HG03066 (cell line): ENCODE measurements around the gene KCTD11.
"Not testable (repeated sequence)": the region's sequence is repeated elsewhere in the genome, so short reads cannot be mapped to it uniquely, and the experiment has no call there.

Source experiments
- ATAC-seq: cut with Tn5 transposase; IDR thresholded peaks from one replicate; pipeline ENCODE4 v1.9.1; 2021; ENCODE audit warnings: low read depth; ENCODE audit not compliant: unreplicated experiment

The KCTD11 gene

DNA sequence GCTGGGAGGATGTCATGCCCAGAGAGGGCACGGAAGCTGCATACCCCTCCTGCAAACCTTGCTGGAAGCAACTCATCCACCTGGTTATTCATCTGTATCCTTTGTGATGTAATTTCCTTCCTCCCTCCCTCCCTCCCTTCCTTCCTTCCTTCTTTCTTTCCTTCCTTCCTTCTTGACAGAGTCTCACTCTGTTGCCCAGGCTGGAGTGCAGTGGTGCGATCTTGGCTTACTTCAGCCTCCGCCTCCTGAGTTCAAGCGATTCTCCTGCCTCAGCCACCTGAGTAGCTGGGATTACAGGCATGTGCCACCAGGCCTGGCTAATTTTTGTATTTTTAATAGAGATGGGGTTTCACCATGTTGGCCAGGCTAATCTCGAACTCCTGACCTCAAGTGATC, 16.6 kb downstream of the KCTD11 start:
- ATAC-seq = not testable (repeated sequence)

DNA sequence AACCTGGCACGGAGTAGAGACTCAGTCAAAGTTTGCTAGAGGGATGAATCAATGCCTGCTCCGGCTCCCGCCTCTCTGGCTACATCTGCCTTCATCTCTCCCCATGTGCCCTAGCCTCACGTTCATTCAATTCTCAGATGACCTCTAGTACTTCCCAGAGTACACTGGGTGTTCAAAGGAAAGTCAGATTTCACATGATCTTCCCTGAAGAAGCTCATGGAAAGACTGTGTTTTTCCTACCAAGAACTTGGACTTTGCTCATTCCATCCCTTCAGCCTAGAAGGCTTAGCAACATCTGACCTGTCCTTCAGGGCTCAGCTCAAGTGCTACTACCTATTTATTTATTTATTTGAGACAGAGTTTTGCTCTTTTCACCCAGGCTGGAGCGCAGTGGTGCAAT, 17.9 kb downstream of the KCTD11 start:
- ATAC-seq = no peak

DNA sequence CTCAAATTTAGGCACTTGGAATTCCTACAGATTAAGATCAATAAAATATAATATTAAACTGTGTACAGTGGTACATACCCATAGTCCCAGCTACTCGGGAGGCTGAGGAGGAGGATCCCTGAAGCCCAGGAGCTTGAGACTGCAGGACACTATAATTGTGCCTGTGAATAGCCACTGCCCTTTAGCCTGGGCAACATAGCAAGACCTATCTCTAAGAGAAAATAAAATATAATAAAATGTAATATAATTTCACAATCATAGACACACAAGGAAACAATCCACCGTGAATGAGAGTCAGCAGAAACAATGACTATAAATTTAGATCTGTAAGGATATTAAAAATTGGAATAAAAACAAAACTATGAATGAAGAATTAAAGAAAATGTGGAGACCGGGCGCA, 18.9 kb downstream of the KCTD11 start:
- no peak for ATAC-seq

DNA sequence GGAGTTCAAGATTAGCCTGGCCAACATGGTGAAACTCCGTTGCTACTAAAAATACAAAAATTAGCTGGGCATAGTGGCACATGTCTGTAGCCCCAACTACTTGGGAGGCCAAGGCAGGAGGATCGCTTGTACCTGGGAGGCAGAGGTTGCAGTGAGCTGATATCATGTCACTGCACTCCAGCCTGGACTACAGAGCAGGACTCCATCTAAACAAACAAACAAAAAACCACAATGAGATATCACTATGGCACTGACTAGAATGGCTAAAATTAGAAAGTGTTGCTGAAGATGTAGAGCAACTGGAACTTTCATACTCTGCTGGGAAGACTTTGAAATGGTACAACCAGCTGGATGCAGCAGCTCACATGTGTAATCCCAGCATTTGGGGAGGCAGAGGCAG, 22.4 kb downstream of the KCTD11 start:
- ATAC-seq = no peak

DNA sequence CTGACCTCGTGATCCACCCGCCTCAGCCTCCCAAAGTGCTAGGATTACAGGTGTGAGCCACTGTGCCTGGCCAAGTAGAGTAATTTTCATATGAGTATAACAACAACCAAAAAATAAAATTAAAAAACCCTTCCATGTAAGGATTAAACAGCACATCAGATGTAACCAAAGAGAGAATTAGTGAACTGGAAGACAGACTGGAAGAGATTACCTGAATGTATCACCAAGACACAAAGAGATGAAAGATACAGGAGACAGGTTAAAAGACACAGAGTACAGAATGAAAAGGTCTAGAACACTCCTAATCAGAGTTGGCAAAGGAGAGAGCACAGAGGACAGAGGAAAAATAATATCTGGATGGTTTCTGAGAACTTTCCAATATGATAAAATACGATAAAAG, 27.2 kb downstream of the KCTD11 start:
- no peak for ATAC-seq

DNA sequence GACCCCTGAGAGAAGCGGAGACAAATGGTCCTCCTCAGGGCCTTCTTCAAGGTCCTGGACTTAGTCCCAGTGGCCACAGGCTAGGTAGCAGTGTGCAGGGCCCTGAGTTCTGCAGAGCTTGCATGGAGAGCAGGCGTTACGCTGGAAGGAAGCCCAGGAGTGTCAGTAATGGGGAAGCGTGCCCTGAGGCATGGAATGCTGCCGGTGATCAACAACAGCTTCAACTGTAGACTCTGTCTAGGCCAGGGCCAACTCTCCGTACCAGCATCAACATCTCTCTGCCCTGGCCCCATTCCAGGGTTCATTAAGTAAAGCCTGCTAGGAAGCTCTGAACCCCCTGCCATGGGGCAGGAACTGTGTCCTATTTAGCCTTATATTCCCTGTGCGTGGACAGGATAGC, 28.4 kb downstream of the KCTD11 start:
- no peak for ATAC-seq

DNA sequence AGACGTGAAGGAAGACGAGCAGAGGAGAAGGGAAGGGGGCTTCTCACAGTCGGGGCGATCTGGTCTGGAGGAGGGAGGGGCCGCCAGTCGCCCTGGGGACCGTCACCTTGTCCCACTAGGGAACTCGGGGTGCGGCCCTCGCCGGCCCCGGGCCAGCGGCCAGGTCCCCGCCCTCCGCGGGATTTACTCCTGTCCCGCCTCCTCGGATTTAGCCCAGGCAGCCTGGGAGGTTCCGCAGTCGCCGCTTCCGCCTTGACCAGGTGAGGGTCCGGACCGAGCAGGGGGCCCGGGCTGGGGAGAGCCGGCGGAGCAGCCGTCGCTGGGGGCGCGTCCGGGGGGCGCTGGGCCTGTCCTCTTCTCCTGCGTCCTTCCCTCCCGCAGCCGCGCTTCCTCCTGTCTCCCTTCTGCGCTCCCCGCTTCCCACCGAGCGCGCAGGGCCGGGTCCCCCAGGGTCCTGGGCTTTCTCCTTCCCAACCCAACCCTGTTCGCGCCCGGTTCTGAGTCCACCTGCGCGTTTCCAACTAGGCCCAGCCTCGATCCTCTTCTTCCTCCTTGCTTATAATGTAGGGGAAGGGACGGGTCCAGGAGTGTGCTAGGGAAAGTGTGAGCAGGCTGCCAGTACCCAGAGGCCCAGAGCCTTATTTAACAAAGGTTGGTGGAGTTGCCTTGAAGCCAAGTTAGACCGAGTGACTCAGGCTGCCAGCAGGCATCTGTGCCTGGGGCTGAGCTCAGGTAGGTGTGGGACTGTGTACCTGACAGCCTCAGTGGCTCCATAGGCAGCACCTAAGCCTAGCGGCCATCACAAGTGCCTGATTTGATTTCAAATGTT, 29.1 kb downstream of the KCTD11 start, which contains the start of gene TNK1:
Gene TNK1, plus strand, starts transcription at position 235 of the 829 bp plus-strand sequence. CDS start 1,838 bp downstream, outside the sequence.
- no peak for ATAC-seq

DNA sequence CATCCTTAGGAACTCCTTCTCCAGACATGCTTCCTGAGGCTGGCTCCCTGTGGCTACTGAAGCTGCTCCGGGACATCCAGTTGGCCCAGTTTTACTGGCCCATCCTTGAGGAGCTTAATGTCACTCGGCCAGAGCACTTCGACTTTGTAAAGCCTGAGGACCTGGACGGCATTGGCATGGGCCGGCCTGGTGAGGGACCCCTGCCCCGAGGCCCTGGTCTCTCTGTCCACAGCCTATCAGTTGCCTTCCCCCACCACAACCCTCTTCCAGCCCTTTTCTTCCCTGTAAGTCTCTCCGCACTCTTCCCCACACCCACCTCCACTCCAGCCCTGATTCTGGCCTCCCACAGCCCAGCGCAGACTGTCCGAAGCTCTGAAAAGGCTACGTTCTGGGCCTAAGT, 30.9 kb downstream of the KCTD11 start:
- no peak for ATAC-seq

DNA sequence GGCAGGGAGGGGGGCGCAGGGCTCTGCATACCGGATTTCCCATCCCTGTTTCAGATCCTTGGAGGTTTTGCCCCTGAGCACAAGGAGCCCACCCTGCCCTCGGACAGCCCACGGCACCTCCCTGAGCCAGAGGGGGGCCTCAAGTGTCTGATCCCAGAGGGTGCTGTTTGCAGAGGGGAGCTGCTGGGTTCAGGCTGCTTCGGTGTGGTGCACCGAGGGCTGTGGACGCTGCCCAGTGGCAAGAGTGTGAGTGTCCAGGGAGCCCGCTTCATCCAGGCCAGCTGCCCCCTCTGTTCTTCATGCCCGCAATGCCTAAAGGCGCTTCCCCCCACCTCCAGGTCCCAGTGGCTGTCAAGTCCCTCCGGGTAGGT, 31.4 kb downstream of the KCTD11 start:
- ATAC-seq = no peak

DNA sequence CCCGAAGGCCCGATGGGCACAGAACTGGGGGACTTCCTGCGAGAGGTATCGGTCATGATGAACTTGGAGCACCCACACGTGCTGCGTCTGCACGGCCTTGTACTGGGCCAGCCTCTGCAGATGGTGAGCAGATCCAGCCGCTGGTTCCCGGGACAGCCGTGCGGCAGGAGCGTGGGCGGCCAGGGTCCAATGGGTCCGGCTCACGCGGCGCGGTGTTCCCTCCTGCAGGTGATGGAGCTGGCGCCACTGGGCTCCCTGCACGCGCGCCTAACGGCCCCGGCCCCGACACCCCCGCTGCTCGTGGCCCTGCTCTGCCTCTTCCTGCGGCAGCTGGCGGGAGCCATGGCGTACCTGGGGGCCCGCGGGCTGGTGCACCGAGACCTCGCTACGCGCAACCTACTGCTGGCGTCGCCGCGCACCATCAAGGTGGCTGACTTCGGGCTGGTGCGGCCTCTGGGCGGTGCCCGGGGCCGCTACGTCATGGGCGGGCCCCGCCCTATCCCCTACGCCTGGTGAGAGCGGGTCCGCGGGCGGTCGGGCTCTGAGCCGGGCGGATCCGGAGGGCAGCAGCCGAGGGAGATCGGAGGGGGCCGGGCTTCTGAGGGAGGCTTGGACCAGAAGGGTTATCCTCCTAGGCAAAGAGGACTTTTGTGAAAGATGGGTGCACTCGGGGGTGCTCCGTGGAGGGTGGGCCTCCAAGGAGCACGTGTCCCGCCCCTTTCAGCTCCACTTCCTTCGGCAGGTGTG, 32.0 kb downstream of the KCTD11 start:
- no peak for ATAC-seq

DNA sequence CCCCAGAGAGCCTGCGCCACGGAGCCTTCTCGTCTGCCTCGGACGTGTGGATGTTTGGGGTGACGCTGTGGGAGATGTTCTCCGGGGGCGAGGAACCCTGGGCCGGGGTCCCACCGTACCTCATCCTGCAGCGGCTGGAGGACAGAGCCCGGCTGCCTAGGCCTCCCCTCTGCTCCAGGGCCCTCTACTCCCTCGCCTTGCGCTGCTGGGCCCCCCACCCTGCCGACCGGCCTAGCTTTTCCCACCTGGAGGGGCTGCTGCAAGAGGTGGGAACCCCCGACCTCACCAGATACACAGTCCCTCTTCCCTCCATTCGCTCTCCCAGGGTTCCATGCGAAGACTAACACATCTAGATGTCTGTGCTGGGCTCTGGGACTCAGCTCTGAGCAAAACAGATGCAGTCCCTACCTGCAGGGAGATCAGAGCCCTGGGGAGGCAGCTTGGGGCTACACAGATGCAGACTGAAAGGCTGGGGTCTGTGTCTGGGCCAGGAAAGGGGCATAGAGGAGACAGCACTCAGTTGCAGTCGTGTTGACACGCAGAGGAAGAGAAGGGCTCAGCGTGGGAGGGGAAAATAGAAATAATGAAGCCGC, 32.6 kb downstream of the KCTD11 start:
- no peak for ATAC-seq

DNA sequence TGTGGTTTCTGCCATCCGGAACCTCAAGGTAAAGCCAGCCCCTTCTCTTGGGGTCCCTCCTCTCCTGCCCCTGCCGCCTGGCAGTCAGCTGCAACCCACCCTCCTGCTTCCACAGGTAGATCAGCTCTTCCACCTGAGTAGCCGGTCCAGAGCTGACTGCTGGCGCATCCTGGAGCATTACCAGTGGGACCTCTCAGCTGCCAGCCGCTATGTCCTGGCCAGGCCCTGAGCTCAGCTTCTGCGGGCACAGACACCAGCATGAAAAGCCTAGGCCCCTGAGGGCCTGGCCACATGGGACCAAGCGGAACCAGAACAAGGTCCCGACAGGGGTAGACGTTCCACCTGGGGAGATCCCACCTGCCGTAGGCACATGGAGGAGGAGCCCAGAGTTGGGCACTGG, 36.9 kb downstream of the KCTD11 start:
- ATAC-seq = no peak

DNA sequence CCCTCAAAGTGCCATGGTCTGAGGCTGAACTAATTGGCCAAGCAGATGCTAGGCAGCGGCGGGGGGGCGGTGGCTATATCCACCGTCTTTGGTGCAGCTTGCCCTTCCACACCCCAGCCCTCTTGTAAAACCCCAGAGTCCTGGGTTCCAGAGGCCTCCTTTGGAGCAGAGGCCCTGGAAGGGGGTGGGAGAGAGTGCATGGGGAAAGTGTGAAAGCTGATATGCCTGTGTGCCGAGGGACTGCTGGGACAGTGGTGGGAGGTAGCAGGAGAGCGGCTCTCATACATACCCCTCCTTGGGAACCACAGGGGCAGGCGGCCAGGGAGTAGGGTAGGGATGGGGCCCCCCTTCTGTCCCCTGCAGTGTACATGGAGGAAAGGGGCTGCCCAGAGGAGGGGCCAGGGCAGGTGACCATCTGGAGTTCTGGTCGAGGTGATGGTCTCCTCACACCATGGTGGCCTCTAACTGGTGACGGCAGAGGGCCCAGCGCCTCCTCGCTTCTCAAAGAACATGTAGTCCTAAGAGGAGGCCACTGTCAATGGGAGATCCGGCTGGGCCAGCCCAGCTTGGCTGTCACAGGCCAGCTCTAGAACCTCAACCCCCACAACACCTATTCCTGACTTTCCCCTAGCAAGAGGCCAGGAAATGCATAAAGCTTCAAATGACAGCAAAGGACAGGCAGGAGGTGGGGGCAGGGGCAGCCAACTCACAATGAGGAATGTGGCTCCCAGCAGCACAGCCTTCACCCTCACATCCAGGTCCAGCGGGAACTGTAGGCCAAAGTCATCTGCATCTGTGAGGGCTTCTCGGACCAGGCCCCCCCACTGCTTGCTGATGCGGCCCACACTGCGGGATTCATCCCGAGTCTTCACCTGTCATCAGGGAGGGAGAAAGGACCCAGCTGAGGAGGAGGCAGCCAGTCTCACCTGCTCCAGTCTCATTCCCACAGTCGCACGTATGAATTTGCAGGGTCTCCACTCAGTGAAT, 38.3 kb downstream of the KCTD11 start:
- ATAC-seq = no peak

DNA sequence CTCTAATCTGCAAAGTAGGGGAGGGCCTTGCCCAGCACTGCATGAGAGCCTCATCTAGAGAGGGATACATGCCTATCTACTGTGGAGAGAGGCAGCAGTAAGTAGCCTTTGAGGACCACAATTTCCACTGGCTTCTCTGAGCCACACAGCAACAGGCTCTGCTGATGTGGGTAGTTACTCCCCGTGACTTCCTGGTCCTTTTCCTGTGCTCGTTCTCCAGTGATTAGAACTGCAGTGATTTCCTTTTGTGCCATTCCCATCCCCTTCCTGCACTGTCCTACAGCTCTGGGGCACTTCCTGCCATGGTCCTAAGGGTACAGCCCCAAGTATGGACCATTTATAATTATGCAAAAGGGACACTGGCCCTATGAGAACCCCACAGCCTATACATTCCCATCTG, 39.3 kb downstream of the KCTD11 start:
- no peak for ATAC-seq

DNA sequence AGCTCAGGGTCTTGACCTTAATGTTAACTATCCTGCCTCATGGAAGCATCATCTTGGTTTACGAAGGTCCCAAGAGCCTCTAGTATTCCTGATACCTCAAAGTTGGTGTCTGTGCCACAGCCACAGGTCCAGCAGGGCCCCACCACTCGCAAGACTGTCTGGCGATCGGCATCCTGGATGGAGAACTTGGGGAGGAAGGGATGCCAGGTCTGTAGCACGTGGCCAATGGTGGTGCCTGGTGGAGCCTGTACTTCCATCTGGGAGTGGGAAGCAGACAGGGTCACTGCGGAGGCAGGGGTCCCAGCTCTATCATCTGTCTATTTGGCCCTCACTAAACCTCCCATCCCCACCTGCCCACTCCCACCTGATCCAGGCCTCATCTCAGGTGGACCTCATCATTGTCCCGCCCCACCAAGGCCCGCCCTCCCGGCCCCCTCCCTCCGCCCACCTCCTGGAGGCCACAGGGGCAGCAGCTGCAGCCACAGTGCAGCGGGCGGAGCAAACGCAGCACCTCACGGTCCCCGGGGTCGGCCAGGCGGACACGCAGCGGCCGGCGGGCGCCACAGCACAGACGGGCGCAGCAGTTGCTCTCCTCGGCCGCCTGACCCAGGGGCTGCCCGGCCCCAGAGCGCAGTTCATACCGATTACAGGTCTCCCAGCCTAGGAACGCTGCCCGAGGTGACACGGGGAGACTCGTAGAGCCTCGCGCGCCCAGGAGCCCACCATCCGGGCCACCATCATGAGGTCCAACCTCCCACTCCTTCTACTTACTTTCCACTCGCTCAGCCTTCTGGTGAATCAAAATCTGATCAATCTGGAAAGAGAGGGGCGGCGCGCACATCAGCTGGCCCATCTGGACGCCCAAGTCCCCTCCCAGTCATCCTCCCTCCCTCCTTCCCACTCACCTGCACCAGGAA, 41.0 kb downstream of the KCTD11 start:
- no peak for ATAC-seq

DNA sequence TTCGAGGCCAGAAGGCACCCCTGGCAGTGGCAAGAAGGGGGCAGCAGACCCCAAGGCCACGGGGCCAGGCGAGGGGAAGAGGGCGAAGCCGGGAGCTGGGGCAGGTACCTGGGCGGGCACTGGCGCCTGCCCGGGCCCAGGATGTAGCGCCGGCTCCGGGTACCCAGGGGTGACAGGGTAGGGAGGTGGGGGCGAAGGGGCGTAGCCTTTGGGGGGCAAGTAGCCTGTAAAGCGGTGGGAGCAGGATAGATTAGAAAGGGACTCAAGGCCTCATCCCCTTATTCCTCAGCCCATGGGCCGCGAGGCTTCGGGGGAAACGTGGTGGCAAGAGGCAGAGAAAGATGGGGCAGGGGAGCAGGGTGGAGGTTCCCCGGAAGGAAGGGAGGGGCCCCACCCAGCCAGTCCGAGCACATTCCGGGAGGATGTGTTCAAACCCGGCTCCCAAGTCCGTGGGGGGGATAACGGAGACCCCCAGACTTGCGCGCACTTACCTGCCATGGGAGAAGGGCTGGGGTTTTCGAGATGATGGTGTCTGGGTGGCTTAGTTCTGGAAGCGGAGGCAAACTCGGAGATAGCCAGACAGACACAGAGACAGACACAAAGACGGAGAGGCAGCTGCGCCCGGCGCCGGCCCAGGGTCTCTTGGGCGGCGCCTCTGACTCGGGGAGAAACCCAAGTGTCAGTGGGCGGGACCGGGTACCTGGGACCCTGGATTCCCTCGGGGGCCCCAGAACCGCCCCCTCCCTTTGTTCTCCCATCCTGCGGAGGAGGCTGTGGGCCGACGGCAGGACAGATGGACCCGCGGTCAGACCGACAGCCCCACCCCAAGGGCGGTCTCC, 41.9 kb downstream of the KCTD11 start:
- peak; percentile 44 for ATAC-seq

DNA sequence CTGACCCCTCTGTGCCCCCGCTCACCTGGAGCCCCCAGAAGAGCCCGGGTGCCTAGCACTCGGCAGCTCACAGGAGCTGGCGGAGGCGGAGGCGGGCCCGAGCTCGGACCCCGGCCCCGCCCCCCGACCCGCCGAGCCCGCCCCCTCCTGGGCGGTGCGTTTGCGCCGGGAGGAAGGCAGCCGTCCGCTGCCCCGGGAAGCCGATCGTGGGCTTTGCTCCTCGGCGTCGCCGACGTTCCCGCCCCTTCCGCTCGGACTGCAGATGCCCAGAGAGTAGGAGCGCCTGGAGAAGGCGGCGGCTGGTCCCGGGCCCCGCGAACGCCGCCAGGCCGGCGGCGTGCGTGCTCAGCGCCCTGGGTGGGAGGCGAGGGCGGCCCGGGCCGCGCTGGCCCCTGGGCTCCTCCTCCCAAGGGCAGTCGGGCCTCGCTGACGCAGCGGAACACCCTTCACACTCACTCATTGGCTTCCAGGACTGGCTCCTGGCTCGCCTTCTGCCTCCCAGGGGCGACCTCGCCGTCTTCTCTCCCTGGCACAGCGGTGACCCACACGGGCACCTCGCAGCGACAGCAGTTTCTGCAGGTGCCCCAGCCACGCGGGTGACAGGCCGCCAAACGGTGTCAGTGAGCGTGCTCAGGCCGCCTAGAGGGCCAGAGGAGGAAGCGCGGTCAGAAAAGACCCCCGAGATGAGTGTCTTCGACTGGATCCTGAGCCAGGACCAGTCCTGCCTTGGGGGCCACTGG, 42.7 kb downstream of the KCTD11 start, which contains the start of gene PLSCR3:
Gene PLSCR3, minus strand, starts transcription at position 74 of the 740 bp plus-strand sequence. CDS start 415 bp downstream, outside the sequence.
- ATAC-seq = peak; percentile 75

DNA sequence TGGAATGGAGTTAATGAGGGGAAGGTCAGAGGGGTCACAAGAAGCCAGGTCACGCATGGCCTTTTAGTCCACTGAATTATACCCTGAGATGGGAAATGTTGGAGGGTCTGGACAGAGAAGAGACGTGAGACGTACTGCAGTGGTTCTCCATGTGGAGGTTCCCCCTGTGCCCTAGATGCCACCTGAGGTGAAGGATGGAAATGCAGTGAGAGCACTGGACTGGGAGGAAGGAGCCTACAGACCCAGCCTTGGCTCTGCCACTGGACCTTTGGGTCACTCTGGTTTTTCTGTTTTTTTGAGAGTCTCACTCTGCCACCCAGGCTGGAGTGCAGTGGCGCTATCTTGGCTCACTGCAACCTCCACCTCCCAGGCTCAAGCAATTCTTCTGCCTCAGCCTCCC, 44.2 kb downstream of the KCTD11 start:
- ATAC-seq = no peak
